ENCODE data around the gene NENF. TPM values are rescaled to one million over a fixed set of nuclear protein-coding genes. Genes with fewer than 3 reads are reported as not detected.
A peak's percentile ranks its signal among the peaks of the same experiment; 100 is the strongest.
"Not testable (repeated sequence)": the region's sequence is repeated elsewhere in the genome, so short reads cannot be mapped to it uniquely, and the experiment has no call there.

NENF gene
- total RNA-seq, 4 donors from 2014 or later: 47.4 to 53.8 (median 52.1) TPM

DNA sequence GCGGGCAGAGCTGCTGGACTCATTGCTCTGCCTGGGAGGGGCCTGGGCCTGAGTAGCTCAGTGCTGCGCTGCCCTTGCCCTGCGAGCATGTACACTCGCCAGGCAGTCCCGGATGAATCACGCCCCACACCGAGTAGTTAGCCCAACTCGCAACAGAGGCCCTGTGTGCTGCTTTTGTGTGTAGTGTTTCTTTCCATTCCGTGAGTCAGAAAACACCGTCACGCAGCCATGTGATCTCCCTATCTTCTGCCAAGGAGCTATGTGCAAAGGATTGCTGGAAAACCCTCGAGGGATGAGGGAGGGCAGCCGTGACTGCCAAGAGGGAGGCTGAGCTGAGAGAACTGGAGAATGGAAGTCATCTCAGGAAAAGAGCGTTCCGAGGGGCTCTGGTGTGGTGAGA is 37.3 kb downstream of the NENF start:
- TF ChIP-seq, protein P1, sequence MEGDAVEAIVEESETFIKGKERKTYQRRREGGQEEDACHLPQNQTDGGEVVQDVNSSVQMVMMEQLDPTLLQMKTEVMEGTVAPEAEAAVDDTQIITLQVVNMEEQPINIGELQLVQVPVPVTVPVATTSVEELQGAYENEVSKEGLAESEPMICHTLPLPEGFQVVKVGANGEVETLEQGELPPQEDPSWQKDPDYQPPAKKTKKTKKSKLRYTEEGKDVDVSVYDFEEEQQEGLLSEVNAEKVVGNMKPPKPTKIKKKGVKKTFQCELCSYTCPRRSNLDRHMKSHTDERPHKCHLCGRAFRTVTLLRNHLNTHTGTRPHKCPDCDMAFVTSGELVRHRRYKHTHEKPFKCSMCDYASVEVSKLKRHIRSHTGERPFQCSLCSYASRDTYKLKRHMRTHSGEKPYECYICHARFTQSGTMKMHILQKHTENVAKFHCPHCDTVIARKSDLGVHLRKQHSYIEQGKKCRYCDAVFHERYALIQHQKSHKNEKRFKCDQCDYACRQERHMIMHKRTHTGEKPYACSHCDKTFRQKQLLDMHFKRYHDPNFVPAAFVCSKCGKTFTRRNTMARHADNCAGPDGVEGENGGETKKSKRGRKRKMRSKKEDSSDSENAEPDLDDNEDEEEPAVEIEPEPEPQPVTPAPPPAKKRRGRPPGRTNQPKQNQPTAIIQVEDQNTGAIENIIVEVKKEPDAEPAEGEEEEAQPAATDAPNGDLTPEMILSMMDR (IDR thresholded peaks at IDR 0.05): no peak
- ATAC-seq (ENCODE audit: low FRiP score): peak; percentile 98

GRCh38 chr1:212471286-212471685 is 38.6 kb downstream of the NENF start:
- TF ChIP-seq, protein P1 (IDR thresholded peaks at IDR 0.05): no peak
- ATAC-seq (ENCODE audit: low FRiP score) (no peak), DNase-seq (ENCODE audit: low spot score) (no peak)

More for the DNA sequence above, 37.3 kb downstream of the NENF start:
- DNase-seq (ENCODE audit: low spot score): peak; percentile 86

GRCh38 chr1:212471891-212472675 is 39.4 kb downstream of the NENF start:
- TF ChIP-seq, protein P1 (IDR thresholded peaks at IDR 0.05): no peak
- no peak for DNase-seq (ENCODE audit: low spot score)
- no peak for ATAC-seq (ENCODE audit: low FRiP score)

DNA sequence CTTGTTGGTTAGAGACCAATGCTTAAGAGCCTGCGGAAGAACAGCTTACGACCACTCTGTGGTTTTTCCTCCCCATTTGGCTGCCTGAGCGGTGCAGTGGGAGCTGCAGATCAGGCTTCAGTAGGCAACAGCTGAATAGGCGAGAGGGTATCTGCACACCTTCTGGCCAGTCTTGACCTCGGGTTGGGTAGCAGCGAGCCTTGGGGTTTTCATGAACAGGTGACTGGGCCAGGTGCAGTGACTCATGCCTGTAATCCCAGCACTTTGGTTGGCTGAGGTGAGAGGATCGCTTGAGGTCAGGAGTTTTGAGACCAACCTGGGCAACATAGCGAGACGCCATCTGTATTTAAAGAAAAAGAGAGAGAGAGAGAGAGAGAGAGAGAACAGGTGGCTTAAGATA is 41.0 kb downstream of the NENF start:
- DNase-seq (ENCODE audit: low spot score) (no peak), ATAC-seq (ENCODE audit: low FRiP score) (no peak)
- TF ChIP-seq, protein P1 (IDR thresholded peaks at IDR 0.05): no peak

GRCh38 chr1:212475151-212475550 is 42.4 kb downstream of the NENF start:
- DNase-seq (ENCODE audit: low spot score) (no peak), ATAC-seq (ENCODE audit: low FRiP score) (no peak)
- TF ChIP-seq, protein P1 (IDR thresholded peaks at IDR 0.05): no peak

DNA sequence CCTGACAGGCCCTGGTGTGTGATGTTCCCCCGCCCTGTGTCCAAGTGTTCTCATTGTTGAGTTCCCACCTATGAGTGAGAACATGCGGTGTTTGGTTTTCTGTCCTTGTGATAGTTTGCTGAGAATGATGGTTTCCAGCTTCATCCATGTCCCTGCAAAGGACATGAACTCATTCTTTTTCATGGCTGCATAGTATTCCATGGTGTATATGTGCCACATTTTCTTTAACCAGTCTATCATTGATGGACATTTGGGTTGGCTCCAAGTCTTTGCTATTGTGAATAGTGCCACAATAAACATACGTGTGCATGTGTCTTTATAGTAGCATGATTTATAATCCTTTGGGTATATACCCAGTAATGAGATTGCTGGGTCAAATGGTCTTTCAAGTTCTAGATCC is 43.1 kb downstream of the NENF start:
- not testable (repeated sequence) for DNase-seq (ENCODE audit: low spot score); ATAC-seq (ENCODE audit: low FRiP score)

- TF ChIP-seq, protein P1 (IDR thresholded peaks at IDR 0.05): peak in 1 of 3 donors; percentile 53
- ATAC-seq (ENCODE audit: low FRiP score) (peak; percentile 92), DNase-seq (ENCODE audit: low spot score) (no peak)
Observed at GRCh38 chr1:212477014-212477679, 44.4 kb downstream of the NENF start.

Measured in omental fat pad (tissue), 4 donors.